GM18498 (cell line): Measurements from ENCODE around the gene PEF1.

ENCODE experiments used
- ATAC-seq: cut with Tn5 transposase; IDR thresholded peaks from one replicate; pipeline ENCODE4 v1.9.1; 2021; ENCODE audit warnings: mild to moderate bottlenecking, moderate library complexity; ENCODE audit not compliant: unreplicated experiment

PEF1 gene

GRCh38 chr1:31632649-31633048 lies 12.0 kb downstream of the PEF1 start:
- ATAC-seq: no peak

- no peak for ATAC-seq
Measured at GRCh38 chr1:31628931-31629556, 15.6 kb downstream of the PEF1 start.

- ATAC-seq: no peak
Measured at GRCh38 chr1:31627930-31628559, 16.6 kb downstream of the PEF1 start.

- ATAC-seq: no peak
Measured at GRCh38 chr1:31627301-31627929, 17.3 kb downstream of the PEF1 start.

GRCh38 chr1:31626223-31627207 lies 18.2 kb downstream of the PEF1 start:
- no peak for ATAC-seq

GRCh38 chr1:31625561-31626222 lies 19.0 kb downstream of the PEF1 start:
- ATAC-seq: no peak

- ATAC-seq: no peak
Measured at GRCh38 chr1:31624731-31625514, 19.8 kb downstream of the PEF1 start.

- no peak for ATAC-seq
Measured at GRCh38 chr1:31624309-31624708, 20.4 kb downstream of the PEF1 start.

- ATAC-seq: no peak
Measured at GRCh38 chr1:31623365-31623764, 21.3 kb downstream of the PEF1 start.

- ATAC-seq: no peak
Measured at GRCh38 chr1:31621847-31622730, 22.6 kb downstream of the PEF1 start.

- no peak for ATAC-seq
Measured at GRCh38 chr1:31621498-31621820, 23.2 kb downstream of the PEF1 start.

GRCh38 chr1:31620631-31621497 lies 23.8 kb downstream of the PEF1 start:
- no peak for ATAC-seq

GRCh38 chr1:31618916-31619846 lies 25.5 kb downstream of the PEF1 start:
- ATAC-seq: no peak

- ATAC-seq: peak; percentile 43
Measured at GRCh38 chr1:31617916-31618746, 26.5 kb downstream of the PEF1 start.

GRCh38 chr1:31617218-31617915 lies 27.3 kb downstream of the PEF1 start, which contains the start of gene HCRTR1:
TSS of gene HCRTR1 (plus strand) at chr1:31617689. CDS start at chr1:31619193, 1,504 bp downstream.
- ATAC-seq: no peak
